ENCODE results near the gene ZNF878.

Gene ZNF878

GRCh38 chr19:12034620-12035019 lies 18.1 kb downstream of the ZNF878 start:
- DNase-seq = no peak

DNA sequence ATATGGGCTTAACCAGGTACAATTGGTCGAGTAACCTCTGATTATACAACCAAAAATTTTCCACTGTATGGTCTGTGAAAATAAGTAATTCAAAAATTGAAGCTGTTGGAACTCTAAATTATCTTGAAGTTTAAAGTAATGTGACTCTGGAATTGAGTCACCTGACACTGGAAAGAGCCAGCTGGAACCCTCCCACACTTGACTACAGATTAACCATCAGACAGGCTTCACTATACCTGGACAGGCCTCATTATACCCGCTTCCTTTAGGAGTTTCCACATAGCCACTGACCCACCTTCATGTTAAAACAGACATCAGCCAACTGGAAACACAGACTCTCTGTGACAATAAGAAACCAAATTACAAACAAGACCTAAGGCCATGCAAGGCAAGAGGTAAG lies 18.6 kb downstream of the ZNF878 start:
- DNase-seq = no peak

DNA sequence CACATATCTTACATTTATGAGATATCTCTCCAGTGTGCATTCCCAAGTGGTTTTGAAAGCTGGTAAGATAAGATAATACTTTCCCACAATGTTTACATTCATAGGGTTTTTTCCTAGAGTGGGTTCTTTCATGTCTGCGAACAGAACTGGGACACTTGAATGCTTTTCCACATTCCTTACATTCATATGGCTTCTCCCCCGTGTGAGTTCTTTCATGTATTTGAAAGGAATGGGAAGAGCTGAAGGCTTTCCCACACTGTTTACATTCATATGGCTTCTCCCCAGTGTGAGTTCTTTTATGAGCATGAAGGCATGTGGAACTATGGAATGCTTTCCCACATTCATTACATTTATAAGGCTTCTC lies 37.0 kb downstream of the ZNF878 start:
- DNase-seq = no peak

DNA sequence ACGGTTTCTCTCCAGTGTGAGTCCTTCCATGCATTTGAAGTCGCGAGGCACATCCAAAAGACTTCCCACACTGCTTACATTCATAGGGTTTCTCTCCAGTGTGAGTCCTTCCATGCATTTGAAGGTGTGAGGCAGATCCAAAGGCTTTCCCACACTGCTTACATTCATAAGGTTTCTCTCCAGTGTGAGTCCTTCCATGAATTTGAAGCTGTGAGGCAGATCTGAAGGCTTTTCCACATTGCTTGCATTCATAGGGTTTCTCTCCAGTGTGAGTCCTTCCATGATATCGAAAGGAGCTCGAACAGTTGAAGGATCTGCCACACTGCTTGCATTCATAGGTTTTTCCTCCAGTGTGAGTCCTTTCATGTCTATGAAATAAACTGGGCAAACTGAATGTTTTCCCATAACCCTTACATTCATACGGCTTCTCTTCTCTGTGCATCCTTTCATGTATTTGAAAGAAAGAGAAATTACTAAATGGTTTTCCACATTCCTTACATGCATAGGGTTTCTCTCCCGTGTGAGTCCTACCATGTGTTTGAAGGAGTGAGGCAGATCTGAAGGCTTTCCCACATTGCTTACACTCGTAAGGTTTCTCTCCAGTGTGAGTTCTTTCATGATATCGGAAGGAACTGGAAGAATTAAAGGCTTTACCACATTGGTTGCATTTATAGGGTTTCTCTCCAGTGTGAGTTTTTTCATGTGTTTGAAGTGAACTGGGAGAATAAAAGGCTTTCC lies 37.6 kb downstream of the ZNF878 start:
- DNase-seq = no peak

DNA sequence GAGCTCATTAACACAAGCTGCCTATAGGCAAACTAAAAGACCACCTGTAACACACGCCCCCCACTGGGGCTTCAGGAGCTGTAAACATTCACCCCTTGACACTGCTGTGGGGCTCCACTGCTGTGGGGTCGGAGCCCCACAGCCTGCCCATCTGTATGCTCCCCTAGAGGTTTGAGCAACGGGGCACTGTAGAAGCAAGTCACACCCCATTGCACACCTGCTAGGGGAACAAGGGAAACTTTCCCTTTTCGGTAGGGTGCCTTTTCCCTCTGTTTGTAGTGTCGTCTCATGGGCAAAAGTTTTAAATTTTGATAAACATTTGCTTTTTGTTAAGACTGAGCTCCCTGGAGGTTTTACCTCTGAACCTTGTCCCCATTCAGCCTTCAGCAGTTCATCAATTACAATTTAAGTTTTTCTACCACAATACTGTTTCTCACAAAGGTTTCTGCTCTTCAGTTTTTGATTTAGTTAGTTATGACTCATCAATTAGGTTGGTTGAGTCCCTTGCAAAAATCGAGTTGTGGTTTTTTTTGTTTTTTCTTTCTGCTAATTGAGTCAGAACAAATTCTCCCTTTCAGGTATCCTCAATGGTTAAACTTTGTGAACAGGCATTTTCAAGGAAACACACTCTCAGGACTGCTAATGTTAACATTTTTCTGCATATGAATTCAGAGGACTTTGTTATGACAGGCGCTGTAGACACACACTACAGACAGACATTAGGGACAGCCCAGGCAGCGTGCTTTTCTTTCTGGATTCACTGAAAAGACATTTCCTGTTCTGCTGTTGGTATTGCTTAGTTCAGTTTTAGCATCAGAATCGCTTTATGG lies 52.4 kb downstream of the ZNF878 start:
- DNase-seq = no peak

GRCh38 chr19:11995174-11995573 lies 57.6 kb downstream of the ZNF878 start:
- no peak for DNase-seq

Measured in NCI-H2029 (cell line).